ENCODE measurements around the gene CMC2. TPM values are rescaled to one million over a fixed set of nuclear protein-coding genes. Genes with fewer than 3 reads are reported as not detected.

Gene CMC2
- total and polyA plus RNA-seq, 5 experiments from 2014 or later: 21.1 to 84.6 (median 78.2) TPM

DNA sequence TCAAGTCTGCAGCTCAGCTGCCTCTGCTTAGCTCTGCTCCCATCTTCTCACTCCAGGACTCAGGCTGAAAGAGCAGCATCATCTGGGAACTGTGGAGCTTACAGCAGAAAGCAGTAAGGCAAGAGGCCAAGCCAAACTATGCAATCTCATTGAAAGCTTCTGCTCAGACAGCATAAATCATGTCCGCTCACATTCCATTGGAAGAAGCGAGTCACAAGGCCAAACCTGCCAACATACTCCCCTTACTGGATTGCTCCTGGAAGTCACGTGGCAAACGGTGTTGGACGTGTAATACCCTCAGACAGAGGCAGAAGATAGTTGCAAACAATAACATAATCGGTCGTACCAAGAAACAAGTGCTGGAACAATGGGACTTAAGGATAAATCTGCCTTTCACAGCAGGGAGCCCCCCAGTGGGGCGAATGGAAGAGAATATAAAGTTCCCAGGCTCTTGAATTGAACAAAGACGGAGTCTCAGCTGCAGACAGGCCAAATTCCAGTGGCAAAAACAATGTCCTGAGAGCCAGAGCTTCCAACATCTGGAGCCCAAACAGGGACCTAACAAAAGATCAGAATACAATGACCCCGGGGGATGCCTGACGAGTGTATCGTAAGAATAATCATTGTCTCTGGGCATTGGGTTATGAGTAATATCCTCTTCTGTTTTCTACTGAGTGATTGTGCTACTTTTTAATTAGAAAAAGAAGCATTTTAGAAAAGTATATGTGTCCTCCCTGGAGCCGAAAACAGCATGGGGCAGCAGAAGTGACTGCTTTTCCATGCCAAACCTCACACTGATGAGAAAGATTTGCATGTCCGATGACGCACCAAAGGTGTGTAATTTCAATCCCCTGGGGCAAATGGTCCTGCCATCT is 68.4 kb downstream of the CMC2 start:
- Mint-ChIP-seq H3K4me1 (no peaks in the 10 kb centered on the region), H3K9me3 (peaks cover 0 to 9% (median 2%) of the 10 kb centered on the region in 9 donors), H3K27me3 (peaks cover 12 to 35% (median 24%) of the 10 kb centered on the region in 5 donors), H3K27ac (no peak overlapping the region), H3K36me3 (peaks cover 0 to 5% (median 0%) of the 10 kb centered on the region in 3 donors), H3K4me3 (no peak overlapping the region)
- ATAC-seq (no peak), DNase-seq (no peak)
- POLR2A ChIA-PET: no interaction called here

DNA sequence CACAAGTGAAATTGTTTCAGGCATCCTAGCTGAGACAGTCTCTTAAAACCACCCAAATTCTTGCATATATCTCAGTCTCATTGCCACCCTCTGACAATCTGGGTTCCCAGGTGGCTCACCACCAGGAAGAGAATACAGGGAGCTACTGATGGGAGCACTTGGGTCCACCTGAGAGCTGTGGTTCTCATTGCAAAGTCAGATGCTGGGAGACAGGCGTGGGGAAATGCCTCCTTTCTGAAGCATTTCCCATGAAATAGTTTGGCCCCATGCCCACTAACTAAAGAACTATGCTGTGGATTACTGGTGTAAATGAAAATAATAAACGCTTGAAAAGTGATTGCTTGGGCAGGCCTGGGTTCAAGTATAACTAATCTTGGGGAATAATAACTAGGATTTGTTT is 70.3 kb downstream of the CMC2 start:
- Mint-ChIP-seq H3K27me3 (peaks cover 18 to 53% (median 31%) of the 10 kb centered on the region in 5 donors), H3K4me3 (no peak overlapping the region), H3K9me3 (peaks cover 0 to 3% (median 0%) of the 10 kb centered on the region in 9 donors), H3K36me3 (no peaks in the 10 kb centered on the region), H3K4me1 (peaks cover 3 to 8% (median 7%) of the 10 kb centered on the region in 4 donors), H3K27ac (no peak overlapping the region)
- POLR2A ChIA-PET: no interaction called here
- no peak for ATAC-seq
- no peak for DNase-seq

DNA sequence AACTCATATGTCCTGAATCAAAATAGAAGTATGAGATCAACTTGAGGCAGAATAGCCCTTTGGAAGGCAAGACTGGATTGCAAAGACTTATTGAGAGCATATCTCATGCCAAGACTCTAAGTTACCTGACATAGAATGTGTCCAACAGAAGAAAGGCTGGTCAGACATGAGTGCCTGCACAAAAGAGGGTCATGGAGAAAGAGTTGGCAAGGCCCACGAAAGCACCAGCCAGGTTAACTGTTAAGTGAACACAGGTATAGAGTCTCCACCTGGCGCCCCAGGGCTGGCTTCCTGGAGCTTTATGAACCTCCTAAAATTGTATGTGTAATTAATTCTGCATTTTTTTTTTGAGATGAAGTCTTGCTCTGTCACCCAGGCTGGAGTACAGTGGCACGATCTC is 71.0 kb downstream of the CMC2 start:
- POLR2A ChIA-PET: no interaction called here
- H3K4me3 Mint-ChIP-seq: no peak overlapping the region
- H3K36me3 Mint-ChIP-seq: no peaks in the 10 kb centered on the region
- ATAC-seq (no peak), DNase-seq (no peak)
- H3K27me3 Mint-ChIP-seq: peaks cover 18 to 55% (median 35%) of the 10 kb centered on the region in 5 donors
- peaks cover 0 to 3% (median 0%) of the 10 kb centered on the region in 9 donors for H3K9me3 Mint-ChIP-seq
- H3K27ac Mint-ChIP-seq: no peak overlapping the region
- peaks cover 3 to 8% (median 7%) of the 10 kb centered on the region in 4 donors for H3K4me1 Mint-ChIP-seq

DNA sequence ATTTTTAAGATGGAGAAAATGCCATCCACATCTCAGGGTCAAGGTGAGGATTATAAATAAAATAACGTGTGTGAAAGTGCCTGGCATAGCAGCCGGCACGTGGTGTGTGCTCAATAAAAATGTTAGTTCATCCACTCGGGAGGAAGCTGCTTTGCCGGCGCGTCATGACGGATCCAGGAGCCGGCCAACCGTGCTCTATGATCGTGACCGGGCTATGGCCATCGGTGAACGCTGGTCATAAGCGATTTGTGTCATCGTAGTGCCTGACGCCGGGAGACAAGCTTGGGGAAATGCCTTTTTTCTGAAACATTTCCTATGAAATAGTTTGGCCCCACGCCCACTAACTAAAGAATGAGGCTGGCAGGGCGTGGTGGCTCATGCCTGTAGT is 74.0 kb downstream of the CMC2 start:
- Mint-ChIP-seq H3K4me3 (peak overlapping the region; percentile 50 to 80 (median 72)), H3K27ac (peak overlapping the region in 1 of 10 donors; percentile 60), H3K4me1 (peaks cover 3 to 8% (median 7%) of the 10 kb centered on the region in 4 donors), H3K36me3 (peaks cover 0 to 4% (median 0%) of the 10 kb centered on the region in 3 donors), H3K27me3 (peaks cover 23 to 83% (median 45%) of the 10 kb centered on the region in 5 donors), H3K9me3 (peaks cover 0 to 3% (median 0%) of the 10 kb centered on the region in 9 donors)
- POLR2A ChIA-PET: no interaction called here
- no peak for DNase-seq
- no peak for ATAC-seq

DNA sequence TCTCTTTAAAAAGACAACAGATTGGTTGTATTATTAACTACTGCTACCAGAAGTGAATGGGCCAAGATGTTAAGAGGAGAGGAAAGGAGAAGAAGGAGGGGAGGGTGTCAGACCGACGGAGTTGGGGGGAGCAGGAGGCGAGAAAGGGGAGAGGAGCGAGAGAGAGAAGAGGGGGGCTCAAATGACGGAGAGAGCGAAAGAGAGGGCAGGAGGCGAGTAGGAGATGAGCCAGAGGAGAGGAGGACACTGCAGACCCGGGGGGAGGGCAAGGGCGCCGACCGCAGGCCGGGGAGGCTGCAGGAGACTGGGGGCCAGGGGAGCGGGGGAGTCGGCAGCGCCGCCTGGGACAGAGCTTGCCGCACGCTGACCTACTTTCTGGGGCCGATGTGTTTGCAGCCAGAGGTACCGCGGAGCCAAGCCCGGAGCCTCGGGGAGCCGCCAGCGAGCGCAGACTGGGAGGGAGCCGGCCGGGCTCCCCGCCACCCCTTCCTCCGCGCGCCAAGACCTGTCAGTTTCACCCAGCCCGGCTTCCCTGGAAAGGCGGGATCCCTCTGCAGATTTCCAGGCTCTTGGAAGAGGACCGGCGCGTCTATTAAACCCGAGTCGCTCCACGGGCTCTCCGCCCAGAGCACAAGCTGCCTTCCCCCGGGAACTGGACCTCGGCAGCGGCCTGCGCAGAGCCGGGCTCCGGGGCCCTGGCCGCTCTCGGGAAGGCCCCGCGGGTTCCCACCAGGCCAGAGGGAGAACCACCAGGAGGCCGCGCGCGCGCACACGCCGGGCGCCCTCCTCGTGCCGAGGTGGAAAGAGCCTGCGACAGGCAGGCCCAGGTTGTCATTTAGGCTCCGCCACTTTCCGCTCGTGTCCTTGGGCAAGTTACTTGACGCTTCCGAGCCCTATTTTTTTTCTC is 74.6 kb downstream of the CMC2 start:
- H3K27me3 Mint-ChIP-seq: peaks cover 23 to 90% (median 50%) of the 10 kb centered on the region in 5 donors
- H3K4me3 Mint-ChIP-seq: peak overlapping the region; percentile 50 to 80 (median 73)
- DNase-seq (no peak), ATAC-seq (peak in 1 of 2 donors; percentile 27)
- H3K36me3 Mint-ChIP-seq: peaks cover 0 to 4% (median 0%) of the 10 kb centered on the region in 3 donors
- H3K4me1 Mint-ChIP-seq: peaks cover 3 to 8% (median 7%) of the 10 kb centered on the region in 4 donors
- peak overlapping the region in 1 of 10 donors; percentile 60 for H3K27ac Mint-ChIP-seq
- POLR2A ChIA-PET: no interaction called here
- peaks cover 0 to 5% (median 0%) of the 10 kb centered on the region in 9 donors for H3K9me3 Mint-ChIP-seq

DNA sequence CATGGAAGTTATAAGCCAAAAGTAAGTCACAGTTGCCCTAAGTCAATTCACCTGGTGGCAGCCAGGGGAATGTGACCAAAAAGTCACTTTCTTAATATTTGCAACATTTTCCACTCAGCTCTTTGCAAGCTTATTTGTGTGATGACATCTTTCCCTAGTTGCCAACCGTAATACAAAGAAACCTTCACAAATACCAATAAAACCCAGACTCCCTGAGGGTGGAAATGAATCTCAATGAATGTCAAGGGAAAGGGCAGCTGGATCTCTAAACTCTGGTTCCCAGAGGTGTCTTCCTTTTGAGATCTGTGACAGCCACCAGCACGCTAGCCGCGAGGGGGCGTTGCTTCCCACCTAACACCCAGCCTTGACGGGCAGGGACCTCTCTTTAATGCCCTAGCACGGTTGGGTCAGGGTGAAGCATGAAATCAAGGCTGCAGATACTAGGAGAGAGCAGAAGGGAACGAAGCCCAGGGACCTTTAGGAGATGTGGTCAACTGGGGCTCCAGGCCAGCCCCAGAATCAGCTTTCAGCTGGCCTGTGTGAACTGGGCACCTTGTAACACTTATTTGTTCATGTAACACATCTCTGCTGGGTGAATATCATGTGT is 82.2 kb downstream of the CMC2 start:
- H3K27me3 Mint-ChIP-seq: peaks cover 7 to 36% (median 24%) of the 10 kb centered on the region in 5 donors
- POLR2A ChIA-PET: no interaction called here
- H3K36me3 Mint-ChIP-seq: peaks cover 0 to 4% (median 0%) of the 10 kb centered on the region in 3 donors
- peaks cover 0 to 3% (median under 1%) of the 10 kb centered on the region in 4 donors for H3K4me1 Mint-ChIP-seq
- H3K9me3 Mint-ChIP-seq: peaks cover 0 to 2% (median 0%) of the 10 kb centered on the region in 9 donors
- DNase-seq (peak in 4 of 10 donors; percentile 4 to 19 (median 16)), ATAC-seq (peak in 1 of 2 donors; percentile 29)
- peak overlapping the region in 1 of 10 donors; percentile 8 for H3K4me3 Mint-ChIP-seq
- no peak overlapping the region for H3K27ac Mint-ChIP-seq

DNA sequence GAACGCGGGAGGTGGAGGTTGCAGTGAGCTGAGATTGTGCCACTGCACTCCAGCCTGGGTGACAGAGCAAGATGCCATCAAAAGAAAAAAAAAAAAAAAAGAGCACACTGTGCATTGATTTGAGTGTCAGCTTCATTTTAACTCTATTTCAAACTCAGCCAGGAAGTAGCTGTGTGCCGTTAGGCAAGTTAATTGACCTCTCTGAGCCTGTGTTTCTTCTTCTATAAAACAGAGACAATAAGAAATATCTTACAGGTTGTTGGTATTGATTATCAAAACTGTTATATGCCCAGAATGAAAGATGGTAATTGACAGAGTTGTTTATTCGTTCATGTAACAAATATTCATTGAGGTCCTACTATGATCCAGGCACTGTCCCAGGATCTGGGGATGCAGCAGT is 83.3 kb downstream of the CMC2 start:
- peaks cover 6 to 36% (median 21%) of the 10 kb centered on the region in 5 donors for H3K27me3 Mint-ChIP-seq
- H3K9me3 Mint-ChIP-seq: peaks cover 0 to 2% (median 0%) of the 10 kb centered on the region in 9 donors
- POLR2A ChIA-PET: no interaction called here
- H3K4me3 Mint-ChIP-seq: no peak overlapping the region
- H3K27ac Mint-ChIP-seq: no peak overlapping the region
- H3K4me1 Mint-ChIP-seq: peaks cover 0 to 3% (median under 1%) of the 10 kb centered on the region in 4 donors
- DNase-seq (no peak), ATAC-seq (no peak)
- peaks cover 0 to 3% (median 0%) of the 10 kb centered on the region in 3 donors for H3K36me3 Mint-ChIP-seq

Other genes with a start within 250 kb of the CMC2 start
- 10 to 100 TPM; 13.5 to 14.2 TPM for gene CDYL2, start 202.3 kb downstream of the CMC2 start, total RNA-seq
- 1 to 10 TPM in 1 of 3 donors, under 1 TPM in 2; 0.28 to 1.7 (median 0.75) TPM for gene CDYL2, start 202.3 kb downstream of the CMC2 start, polyA plus RNA-seq
- gene CENPN, start 329 bp upstream of the CMC2 start, total RNA-seq: 1 to 10 TPM; 1.4 to 4.0 TPM
- gene CENPN, start 329 bp upstream of the CMC2 start, polyA plus RNA-seq: 1 to 10 TPM; 1.7 to 4.5 (median 3.0) TPM
- 10 to 100 TPM; 40.5 to 48.1 TPM for gene ATMIN, start 29.0 kb upstream of the CMC2 start, total RNA-seq
- gene ATMIN, start 29.0 kb upstream of the CMC2 start, polyA plus RNA-seq: 10 to 100 TPM; 21.6 to 41.4 (median 27.7) TPM
- gene C16orf46, start 70.4 kb upstream of the CMC2 start, total RNA-seq: under 1 TPM in 1 of 2 experiments, not detected in 1; 0.55 TPM
- gene C16orf46, start 70.4 kb upstream of the CMC2 start, polyA plus RNA-seq: under 1 TPM; 0.14 to 0.23 (median 0.16) TPM
- 10 to 100 TPM in 1 of 2 experiments, 1 to 10 TPM in 1; 6.5 to 11.9 TPM for gene GCSH, start 89.5 kb upstream of the CMC2 start, total RNA-seq
- 10 to 100 TPM; 13.5 to 15.8 (median 14.4) TPM for gene GCSH, start 89.5 kb upstream of the CMC2 start, polyA plus RNA-seq
- not detected for gene BCO1, start 231.8 kb upstream of the CMC2 start, total RNA-seq
- gene BCO1, start 231.8 kb upstream of the CMC2 start, polyA plus RNA-seq: not detected